ENCODE measurements around the gene GPBAR1. TPM values are rescaled to one million over a fixed set of nuclear protein-coding genes. Genes with fewer than 3 reads are reported as not detected.

The GPBAR1 gene
- total RNA-seq, 1 experiment from 2014 or later, result 0.29 TPM

GRCh38 chr2:218296847-218297246 is 36.0 kb downstream of the GPBAR1 start:
- ChIA-PET POLR2A (interaction anchor here (4.3 kb wide), 1 partner anchor 100 kb away, joined by 37 read pairs; no protein-coding TSS in a partner anchor), CTCF (interaction anchor here (3.0 to 11.4 kb wide), 2 partner anchors 24 to 99 kb away, joined by 13 to 121 read pairs; partner anchors contain the start of genes AAMP and PNKD)
- no peaks in the 10 kb centered on the region for H3K27me3 ChIP-seq (replicated peaks; ENCODE audit: control insufficient read depth, insufficient read depth, low read length)
- H3K9me3 ChIP-seq, result no peaks in the 10 kb centered on the region
- Mint-ChIP-seq H3K36me3 (ENCODE audit: insufficient read depth, unreplicated experiment) (peaks cover 22% of the 10 kb centered on the region), H3K4me1 (ENCODE audit: low read depth, unreplicated experiment) (peaks cover 40% of the 10 kb centered on the region), H3K27ac (ENCODE audit: unreplicated experiment) (peak overlapping the region; percentile 100), H3K27me3 (ENCODE audit: insufficient read depth, unreplicated experiment) (no peaks in the 10 kb centered on the region), H3K4me3 (ENCODE audit: unreplicated experiment) (no peak overlapping the region), H3K9me3 (ENCODE audit: unreplicated experiment) (no peaks in the 10 kb centered on the region)
- intact Hi-C loops (cut with micrococcal nuclease; ENCODE audit: unreplicated experiment), result loop anchor here (10.0 kb wide), 1 partner anchor 268 kb away; the partner anchor contains the start of genes CNOT9 and USP37
- no peak for TF ChIP-seq CTCF (IDR thresholded peaks at IDR 0.05; ENCODE audit: insufficient read depth in 1 of 2, low read depth in 1 of 2, low read length in 1 of 2, severe bottlenecking in 1 of 2, unreplicated experiment in 1 of 2)
- no peak for DNase-seq
- no peaks in the 10 kb centered on the region for H3K36me3 ChIP-seq (ENCODE audit: control insufficient read depth, insufficient read depth, low read length)
- no TSS peak for BruUV-seq (replicated peaks)
- no peak overlapping the region for H3K4me3 ChIP-seq (ENCODE audit: low read depth, low read length)
- H3K4me1 ChIP-seq, result peaks cover 50% of the 10 kb centered on the region

DNA sequence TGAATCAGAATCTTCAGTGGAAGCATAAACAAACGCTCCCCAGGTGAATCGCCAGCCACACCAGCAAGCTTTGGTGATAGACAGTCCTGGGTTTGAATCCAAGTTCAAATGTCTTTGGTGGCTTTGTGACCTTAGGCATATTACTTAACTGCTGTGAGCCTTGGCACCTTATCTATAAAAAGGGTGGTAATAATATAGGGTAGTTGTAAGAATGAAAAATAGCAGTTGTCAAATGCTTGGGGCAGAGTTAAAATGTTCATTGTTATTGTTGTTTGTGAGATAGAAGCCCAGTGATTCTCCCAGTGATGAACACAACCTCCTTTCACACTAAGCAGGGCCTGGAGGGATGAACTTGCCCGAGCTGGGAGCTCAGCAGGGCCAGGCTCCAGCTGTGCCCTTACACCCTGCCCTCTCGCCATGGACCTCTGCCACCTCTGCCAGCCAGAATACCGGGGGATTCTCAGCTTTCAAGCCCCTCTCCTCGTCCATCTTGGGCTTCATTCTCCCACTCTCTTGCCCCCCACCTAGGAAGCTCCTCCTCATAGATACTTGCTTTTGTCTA is 37.6 kb downstream of the GPBAR1 start:
- no peaks in the 10 kb centered on the region for H3K36me3 ChIP-seq (ENCODE audit: control insufficient read depth, insufficient read depth, low read length)
- intact Hi-C loops (cut with micrococcal nuclease; ENCODE audit: unreplicated experiment), result loop anchor here (10.0 kb wide), 1 partner anchor 266 kb away; the partner anchor contains the start of genes CNOT9 and USP37
- H3K4me1 Mint-ChIP-seq (ENCODE audit: low read depth, unreplicated experiment), result peaks cover 40% of the 10 kb centered on the region
- POLR2A ChIA-PET, result no interaction called here
- no peak overlapping the region for H3K27ac Mint-ChIP-seq (ENCODE audit: unreplicated experiment)
- no peaks in the 10 kb centered on the region for H3K9me3 ChIP-seq
- BruUV-seq (replicated peaks), result no TSS peak
- peaks cover 22% of the 10 kb centered on the region for H3K36me3 Mint-ChIP-seq (ENCODE audit: insufficient read depth, unreplicated experiment)
- CTCF ChIA-PET, result interaction anchor here (1.0 kb wide), 1 partner anchor 14 kb away, joined by 3 read pairs; no protein-coding TSS in a partner anchor
- no peak for TF ChIP-seq CTCF (IDR thresholded peaks at IDR 0.05; ENCODE audit: insufficient read depth in 1 of 2, low read depth in 1 of 2, low read length in 1 of 2, severe bottlenecking in 1 of 2, unreplicated experiment in 1 of 2)
- H3K9me3 Mint-ChIP-seq (ENCODE audit: unreplicated experiment), result no peaks in the 10 kb centered on the region
- H3K4me1 ChIP-seq, result peaks cover 41% of the 10 kb centered on the region
- no peaks in the 10 kb centered on the region for H3K27me3 ChIP-seq (replicated peaks; ENCODE audit: control insufficient read depth, insufficient read depth, low read length)
- no peak for DNase-seq
- H3K4me3 Mint-ChIP-seq (ENCODE audit: unreplicated experiment), result no peak overlapping the region
- no peak overlapping the region for H3K4me3 ChIP-seq (ENCODE audit: low read depth, low read length)
- H3K27me3 Mint-ChIP-seq (ENCODE audit: insufficient read depth, unreplicated experiment), result no peaks in the 10 kb centered on the region

DNA sequence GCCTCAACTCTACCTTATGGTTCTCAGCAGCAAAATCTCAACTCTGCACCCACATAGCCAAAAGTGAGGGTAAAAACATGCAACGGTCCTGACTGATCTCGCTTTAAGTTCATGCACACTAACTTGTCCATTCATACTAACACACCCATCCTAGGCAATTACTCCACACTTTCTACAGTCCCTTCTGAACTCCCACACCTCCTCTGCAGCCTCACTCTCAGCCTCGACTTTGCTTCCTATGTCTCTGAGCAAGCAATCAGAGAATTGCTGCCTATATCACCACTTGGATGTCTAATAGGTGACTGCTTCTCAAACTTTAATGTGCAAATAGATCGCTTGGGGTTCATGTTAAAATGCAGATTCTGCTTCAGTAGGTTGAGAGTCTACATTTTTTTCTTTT is 39.3 kb downstream of the GPBAR1 start:
- peaks cover 35% of the 10 kb centered on the region for H3K4me1 Mint-ChIP-seq (ENCODE audit: low read depth, unreplicated experiment)
- H3K27ac Mint-ChIP-seq (ENCODE audit: unreplicated experiment), result no peak overlapping the region
- Histone ChIP-seq H3K9me3 (no peaks in the 10 kb centered on the region), H3K27me3 (replicated peaks; ENCODE audit: control insufficient read depth, insufficient read depth, low read length) (no peaks in the 10 kb centered on the region), H3K36me3 (ENCODE audit: control insufficient read depth, insufficient read depth, low read length) (no peaks in the 10 kb centered on the region), H3K4me1 (peaks cover 24% of the 10 kb centered on the region), H3K4me3 (ENCODE audit: low read depth, low read length) (no peak overlapping the region)
- BruUV-seq (replicated peaks), result no TSS peak
- DNase-seq, result no peak
- no peak overlapping the region for H3K4me3 Mint-ChIP-seq (ENCODE audit: unreplicated experiment)
- intact Hi-C loops (cut with micrococcal nuclease; ENCODE audit: unreplicated experiment), result loop anchor here (5.0 kb wide), 1 partner anchor 167 kb away; no protein-coding TSS in a partner anchor
- H3K9me3 Mint-ChIP-seq (ENCODE audit: unreplicated experiment), result no peaks in the 10 kb centered on the region
- H3K27me3 Mint-ChIP-seq (ENCODE audit: insufficient read depth, unreplicated experiment), result no peaks in the 10 kb centered on the region
- ChIA-PET CTCF (no interaction called here), POLR2A (no interaction called here)
- no peak for TF ChIP-seq CTCF (IDR thresholded peaks at IDR 0.05; ENCODE audit: insufficient read depth in 1 of 2, low read depth in 1 of 2, low read length in 1 of 2, severe bottlenecking in 1 of 2, unreplicated experiment in 1 of 2)
- peaks cover 8% of the 10 kb centered on the region for H3K36me3 Mint-ChIP-seq (ENCODE audit: insufficient read depth, unreplicated experiment)
